GM19035 (cell line): ENCODE measurements around the gene SLC66A3.
A peak's percentile ranks its signal among the peaks of the same experiment; 100 is the strongest.

Source experiments
- ATAC-seq: cut with Tn5 transposase; IDR thresholded peaks from one replicate; pipeline ENCODE4 v1.9.1; 2021; ENCODE audit not compliant: unreplicated experiment

Gene SLC66A3

GRCh38 chr2:11155381-11156035 is at the start of gene SLC66A3:
Gene SLC66A3, plus strand, starts transcription at chr2:11155467. Its CDS starts 80 bp downstream, at chr2:11155547.
- ATAC-seq: peak; percentile 84

- ATAC-seq: no peak
These were observed 46.3 kb upstream of the SLC66A3 start for GRCh38 chr2:11109002-11109401.

- no peak for ATAC-seq
These were observed 42.3 kb upstream of the SLC66A3 start for GRCh38 chr2:11112870-11113428.

- ATAC-seq: no peak
These were observed 37.5 kb upstream of the SLC66A3 start for GRCh38 chr2:11117776-11118175.

GRCh38 chr2:11118761-11119160 is 36.5 kb upstream of the SLC66A3 start:
- no peak for ATAC-seq

- ATAC-seq: no peak
These were observed 34.0 kb upstream of the SLC66A3 start for GRCh38 chr2:11121099-11121822.

- ATAC-seq: no peak
These were observed 33.5 kb upstream of the SLC66A3 start for GRCh38 chr2:11121823-11122155.

- ATAC-seq: no peak
These were observed 32.9 kb upstream of the SLC66A3 start for GRCh38 chr2:11122380-11122779.

- no peak for ATAC-seq
These were observed 32.1 kb upstream of the SLC66A3 start for GRCh38 chr2:11123001-11123809.

- ATAC-seq: no peak
These were observed 31.2 kb upstream of the SLC66A3 start for GRCh38 chr2:11123856-11124759.

GRCh38 chr2:11124760-11125068 is 30.6 kb upstream of the SLC66A3 start:
- ATAC-seq: no peak

GRCh38 chr2:11127761-11128160 is 27.5 kb upstream of the SLC66A3 start:
- ATAC-seq: no peak

- no peak for ATAC-seq
These were observed 26.9 kb upstream of the SLC66A3 start for GRCh38 chr2:11128243-11128951.

GRCh38 chr2:11129598-11130449 is 25.4 kb upstream of the SLC66A3 start:
- peak; percentile 51 for ATAC-seq

- ATAC-seq: no peak
These were observed 23.9 kb upstream of the SLC66A3 start for GRCh38 chr2:11131166-11131920.

GRCh38 chr2:11132036-11132671 is 23.1 kb upstream of the SLC66A3 start:
- ATAC-seq: no peak

- ATAC-seq: no peak
These were observed 21.9 kb upstream of the SLC66A3 start for GRCh38 chr2:11133238-11133935.
